GM10266 (cell line): ENCODE results near the gene UTP3.
"Not testable (repeated sequence)": the region's sequence is repeated elsewhere in the genome, so short reads cannot be mapped to it uniquely, and the experiment has no call there.

Experiments
- DNase-seq: peaks from one replicate; pipeline ENCODE4 v3.0.0; 2012; ENCODE audit errors: extremely low spot score
- TF ChIP-seq, protein P1 (sequence below): IDR thresholded peaks from 2 replicates; pipeline ENCODE4 v1.5.1; 2012; ENCODE audit warnings: mild to moderate bottlenecking, low read depth; ENCODE audit not compliant: control insufficient read depth, insufficient read depth; ENCODE audit errors: missing control alignments

UTP3 gene

DNA sequence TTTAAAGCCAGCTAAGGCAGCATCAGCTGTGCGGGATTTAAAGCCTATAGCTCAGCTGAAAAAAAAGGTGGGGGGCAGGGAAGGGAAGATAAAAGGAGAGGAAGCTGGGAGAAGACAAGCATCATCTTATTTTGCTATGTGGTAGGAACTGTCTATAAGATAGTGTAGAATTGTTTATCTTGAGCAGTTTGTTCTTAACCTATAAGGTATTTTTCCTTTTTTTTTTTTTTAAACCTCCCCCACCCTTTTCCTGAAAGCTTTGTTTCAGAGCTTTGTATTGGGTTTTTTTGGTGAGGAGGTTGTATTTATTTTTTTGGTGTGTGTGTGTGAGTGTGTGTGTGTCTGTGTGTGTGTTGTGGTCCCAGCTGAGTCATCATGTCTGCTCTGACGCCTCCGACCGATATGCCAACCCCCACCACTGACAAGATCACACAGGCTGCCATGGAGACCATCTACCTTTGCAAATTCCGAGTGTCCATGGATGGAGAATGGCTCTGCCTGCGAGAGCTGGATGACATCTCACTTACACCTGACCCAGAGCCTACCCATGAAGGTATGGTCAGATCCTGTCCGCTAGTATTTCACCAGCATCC, 34.0 kb downstream of the UTP3 start:
- DNase-seq, result no peak
- TF ChIP-seq, protein P1, sequence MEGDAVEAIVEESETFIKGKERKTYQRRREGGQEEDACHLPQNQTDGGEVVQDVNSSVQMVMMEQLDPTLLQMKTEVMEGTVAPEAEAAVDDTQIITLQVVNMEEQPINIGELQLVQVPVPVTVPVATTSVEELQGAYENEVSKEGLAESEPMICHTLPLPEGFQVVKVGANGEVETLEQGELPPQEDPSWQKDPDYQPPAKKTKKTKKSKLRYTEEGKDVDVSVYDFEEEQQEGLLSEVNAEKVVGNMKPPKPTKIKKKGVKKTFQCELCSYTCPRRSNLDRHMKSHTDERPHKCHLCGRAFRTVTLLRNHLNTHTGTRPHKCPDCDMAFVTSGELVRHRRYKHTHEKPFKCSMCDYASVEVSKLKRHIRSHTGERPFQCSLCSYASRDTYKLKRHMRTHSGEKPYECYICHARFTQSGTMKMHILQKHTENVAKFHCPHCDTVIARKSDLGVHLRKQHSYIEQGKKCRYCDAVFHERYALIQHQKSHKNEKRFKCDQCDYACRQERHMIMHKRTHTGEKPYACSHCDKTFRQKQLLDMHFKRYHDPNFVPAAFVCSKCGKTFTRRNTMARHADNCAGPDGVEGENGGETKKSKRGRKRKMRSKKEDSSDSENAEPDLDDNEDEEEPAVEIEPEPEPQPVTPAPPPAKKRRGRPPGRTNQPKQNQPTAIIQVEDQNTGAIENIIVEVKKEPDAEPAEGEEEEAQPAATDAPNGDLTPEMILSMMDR, result no peak

DNA sequence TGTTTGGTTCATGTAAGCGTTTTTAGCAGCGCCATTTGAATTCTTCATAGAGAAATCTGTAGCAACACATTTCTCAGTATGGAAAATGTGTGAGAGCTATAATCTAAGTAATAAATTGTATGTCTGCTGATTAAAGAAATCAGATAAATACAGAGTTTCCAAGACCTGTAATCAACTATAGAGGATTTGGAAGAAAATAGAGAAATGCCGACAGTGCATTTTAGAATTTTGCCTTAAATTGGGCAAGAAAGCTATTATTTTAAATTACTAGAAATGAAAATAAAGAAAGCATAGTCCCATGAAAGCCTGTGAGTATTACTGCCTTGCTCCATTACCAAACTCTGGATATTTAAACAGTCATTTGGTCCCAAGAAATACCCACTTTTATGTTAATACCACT, 36.1 kb downstream of the UTP3 start:
- TF ChIP-seq, protein P1, result no peak
- no peak for DNase-seq

DNA sequence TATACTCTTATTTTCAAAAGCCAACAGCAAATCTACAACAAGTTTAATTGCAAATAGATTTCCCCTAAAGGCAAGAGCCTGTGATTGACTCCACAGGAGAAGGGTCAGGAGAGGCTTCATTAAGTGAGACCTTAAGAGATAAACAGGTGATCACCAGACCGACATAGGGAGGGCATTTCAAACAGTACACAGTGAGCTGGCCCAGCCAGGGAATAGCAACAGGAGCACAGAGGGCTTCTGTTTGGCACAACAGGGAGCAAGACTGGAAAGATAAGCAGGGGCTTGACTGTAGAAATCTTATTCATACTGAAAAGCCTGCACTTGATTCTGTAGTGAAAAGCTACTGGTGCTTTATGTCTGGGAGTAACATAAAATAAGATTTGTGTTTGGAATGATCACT, 37.3 kb downstream of the UTP3 start:
- DNase-seq, result no peak
- TF ChIP-seq, protein P1, result no peak

DNA sequence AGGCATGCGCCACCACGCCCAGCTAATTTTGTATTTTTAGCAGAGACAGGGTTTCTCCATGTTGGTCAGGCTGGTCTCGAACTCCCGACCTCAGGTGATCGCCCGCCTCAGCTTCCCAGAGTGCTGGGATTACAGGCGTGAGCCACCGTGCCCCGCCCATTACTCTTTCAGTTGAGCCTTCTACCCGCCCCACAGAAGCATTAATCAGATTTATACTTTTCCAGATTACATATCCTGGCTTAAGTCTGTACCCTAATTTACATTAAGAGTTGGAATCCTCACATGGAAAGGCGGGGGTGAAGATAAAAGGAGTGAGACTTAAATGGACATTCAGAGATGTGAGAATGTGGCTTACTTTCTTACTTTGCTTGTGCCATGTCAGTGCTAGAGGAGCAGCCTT, 38.2 kb downstream of the UTP3 start:
- not testable (repeated sequence) for DNase-seq

DNA sequence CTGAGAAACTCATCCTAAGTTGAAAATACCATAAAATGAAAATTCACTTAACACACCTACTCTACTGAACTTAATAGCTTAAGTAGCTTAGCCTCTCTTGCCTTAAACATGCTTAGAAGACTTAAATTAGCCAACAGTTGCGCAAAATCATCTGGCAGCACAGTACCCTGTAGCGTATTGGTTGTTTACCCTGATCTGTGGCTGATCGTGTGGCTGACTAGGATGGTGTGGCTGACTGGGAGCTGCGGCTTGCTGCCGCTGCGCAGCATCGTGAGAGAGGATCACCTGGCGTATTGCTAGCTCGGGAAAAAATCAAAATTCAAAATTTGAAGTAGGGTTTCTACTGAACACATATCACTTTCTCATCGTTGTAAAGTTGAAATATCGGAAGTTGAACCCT, 39.8 kb downstream of the UTP3 start:
- DNase-seq, result no peak
- TF ChIP-seq, protein P1, result no peak

DNA sequence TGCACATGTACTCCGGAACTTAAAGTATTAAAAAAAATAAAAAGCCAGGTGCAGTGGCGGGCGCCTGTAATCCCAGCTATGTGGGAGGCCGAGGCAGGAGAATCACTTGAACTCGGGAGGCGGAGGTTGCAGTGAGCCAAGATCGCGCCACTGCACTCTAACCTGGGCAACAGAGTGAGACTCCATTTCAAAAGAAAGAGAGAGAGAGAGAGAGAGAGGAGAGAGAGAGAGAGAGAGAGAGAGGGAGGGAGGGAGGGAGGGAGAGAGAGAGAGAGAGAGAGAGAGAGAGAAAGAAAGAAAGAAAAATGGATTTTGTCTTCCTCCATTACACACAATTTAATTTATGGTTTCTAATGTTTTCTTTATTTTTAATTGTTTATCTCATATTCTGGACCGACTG, 44.5 kb downstream of the UTP3 start:
- DNase-seq, result not testable (repeated sequence)

DNA sequence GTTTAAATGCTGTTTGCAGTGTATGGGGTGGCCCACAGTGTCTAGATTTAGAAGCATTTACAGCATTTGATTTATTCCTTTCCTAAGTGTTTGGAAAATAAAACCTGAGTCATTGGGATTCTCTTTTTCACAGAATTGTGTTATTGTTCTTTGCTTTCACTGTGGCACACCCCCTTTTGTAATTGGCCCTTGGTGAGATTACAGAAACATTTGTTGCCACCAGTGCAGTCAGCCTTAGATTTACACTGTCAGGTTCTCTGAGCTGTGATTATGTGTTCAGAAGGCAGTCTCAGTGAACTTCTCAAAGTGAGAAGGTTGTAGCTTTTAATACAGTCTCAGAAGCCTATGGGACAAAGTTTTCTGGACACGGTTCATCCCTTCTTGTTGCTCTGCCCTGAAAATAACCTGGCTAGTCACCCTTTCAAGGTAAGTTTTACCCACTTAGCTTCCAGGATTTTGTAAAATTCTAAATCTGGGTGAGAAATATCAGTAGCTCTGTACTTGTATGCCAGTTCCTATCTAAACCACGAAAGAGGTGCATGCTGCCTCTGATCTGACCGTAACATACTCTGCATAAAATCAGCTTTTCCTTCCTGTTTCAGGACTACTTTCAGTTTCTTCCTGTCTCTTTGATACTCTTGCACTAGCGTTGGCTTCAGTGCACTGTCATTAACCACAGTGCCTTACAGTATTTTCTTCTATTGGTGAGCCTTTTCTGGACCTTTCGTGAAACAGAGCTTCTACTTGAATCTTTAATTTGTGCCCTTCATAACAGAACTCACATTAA, 46.0 kb downstream of the UTP3 start:
- DNase-seq, result peak; percentile 47
- TF ChIP-seq, protein P1, result no peak

DNA sequence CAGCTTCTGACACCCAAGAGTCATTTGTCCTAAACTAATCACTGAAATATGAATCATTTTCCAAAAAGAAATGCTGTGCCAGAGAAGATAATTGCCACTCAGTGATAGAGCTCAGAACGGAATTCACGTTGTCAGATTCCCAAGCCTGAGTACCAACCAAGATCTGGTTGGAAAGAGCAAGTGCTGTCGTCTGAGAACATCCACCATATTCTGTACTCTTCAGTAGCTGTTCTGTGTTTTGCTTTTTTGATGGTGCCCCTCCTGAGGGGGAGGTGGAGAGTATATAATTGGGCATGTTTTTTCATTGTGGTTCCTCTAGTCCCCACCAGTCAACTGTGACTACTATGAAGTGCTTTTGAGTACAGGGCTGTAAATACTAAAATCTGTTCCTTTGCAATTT, 46.6 kb downstream of the UTP3 start:
- TF ChIP-seq, protein P1, result no peak
- no peak for DNase-seq
